Prostate gland (tissue), 2 donors: ENCODE results near the gene PALLD. TPM values are rescaled to one million over a fixed set of nuclear protein-coding genes. Genes with fewer than 3 reads are reported as not detected.

Source experiments
- DNase-seq: peaks from one replicate; pipeline ENCODE4 v3.0.0-alpha.2; 2019; ENCODE audit warnings: low spot score
- H3K27ac ChIP-seq, 2 donors: fragments of 200-600 bp; sonication (generic); 2 replicates each; pipeline ENCODE4 v1.5.1; 2017 to 2019
- H3K27me3 ChIP-seq: fragments of 200-600 bp; sonication (generic); replicated peaks from 2 replicates; pipeline ENCODE4 v1.5.1; 2019; ENCODE audit not compliant: insufficient read depth
- H3K36me3 ChIP-seq, 2 donors: fragments of 200-600 bp; sonication (generic); 1 replicate in 1 of 2; 2 replicates in 1 of 2; pipeline versions ENCODE4 v1.5.1 to v1.8.1; 2017 to 2019
- H3K4me1 ChIP-seq: fragments of 200-600 bp; sonication (generic); replicated peaks from 2 replicates; pipeline ENCODE4 v1.5.1; 2019
- H3K4me3 ChIP-seq, 2 donors: fragments of 200-600 bp; sonication (generic); 2 replicates each; pipeline ENCODE4 v1.5.1; 2017 to 2019
- H3K9me3 ChIP-seq: fragments of 200-600 bp; sonication (generic); 2 replicates; pipeline ENCODE4 v1.5.1; 2017
- CTCF ChIP-seq, 4 experiments: fragments of 200-600 bp in 2 of 4; fragments of 450-650 bp in 2 of 4; sonication (generic) in 2 of 4; IDR thresholded peaks; 1 replicate in 3 of 4; 2 replicates in 1 of 4; pipeline ENCODE4 v1.5.1; 2016 to 2019; ENCODE audit warnings: antibody characterized with exemption in 4 of 4, mild to moderate bottlenecking in 2 of 4, moderate library complexity in 2 of 4
- POLR2A ChIP-seq: fragments of 450-650 bp; IDR thresholded peaks from one replicate; pipeline ENCODE4 v1.6.1; 2016; ENCODE audit warnings: antibody characterized with exemption, mild to moderate bottlenecking
- POLR2AphosphoS5 ChIP-seq: sonication (generic); formaldehyde crosslinking; IDR thresholded peaks from one replicate; pipeline ENCODE4 v1.6.1; 2017; ENCODE audit warnings: antibody characterized with exemption
- WGBS: methylation state at CpG from one replicate; pipeline ENCODE4 v1.1.5; 2018; 5-methylcytosine and 5-hydroxymethylcytosine counted together
- intact Hi-C: fragments of 100-400 bp; cut with DNase I; formaldehyde crosslinking; loops from one replicate; pipeline ENCODE4 v1.14.2; 2022
- total RNA-seq, 2 donors: library from RNA; depleted of rRNA; stranded (reverse); fragments of >200 nt; gene quantifications; one replicate each; pipeline ENCODE4 v1.1.0, GENCODE V29; 2016

The PALLD gene
- total RNA-seq, 2 donors from 2014 or later = 252 TPM

GRCh38 chr4:168919706-168920324 is 423.0 kb downstream of the PALLD start:
- H3K27me3 ChIP-seq = no peaks in the 10 kb centered on the region
- no peaks in the 10 kb centered on the region for H3K36me3 ChIP-seq
- WGBS = 36% methylated on average over 4 of the region's 4 CpGs
- H3K4me3 ChIP-seq = no peak overlapping the region
- intact Hi-C loops = loop anchor here (5.0 kb wide), 4 partner anchors 38 to 333 kb away; no protein-coding TSS in a partner anchor
- H3K4me1 ChIP-seq = no peaks in the 10 kb centered on the region
- no peak for DNase-seq
- TF ChIP-seq CTCF (IDR thresholded peaks at IDR 0.05) (no peak), POLR2AphosphoS5 (peak; percentile 55)
- no peaks in the 10 kb centered on the region for H3K9me3 ChIP-seq
- H3K27ac ChIP-seq = peak overlapping the region; percentile 3 to 44

- H3K9me3 ChIP-seq = no peaks in the 10 kb centered on the region
- TF ChIP-seq POLR2A (no peak), POLR2AphosphoS5 (no peak), CTCF (IDR thresholded peaks at IDR 0.05) (no peak)
- no peaks in the 10 kb centered on the region for H3K36me3 ChIP-seq
- no peak for DNase-seq
- intact Hi-C loops = loop anchor here (5.0 kb wide), 3 partner anchors 87 to 333 kb away; no protein-coding TSS in a partner anchor
- WGBS = 18% methylated on average over 6 of the region's 6 CpGs
- H3K27ac ChIP-seq = peak overlapping the region; percentile 3 to 44
- H3K4me3 ChIP-seq = no peak overlapping the region
- H3K4me1 ChIP-seq = no peaks in the 10 kb centered on the region
- no peaks in the 10 kb centered on the region for H3K27me3 ChIP-seq
These were observed 423.7 kb downstream of the PALLD start for GRCh38 chr4:168920441-168921065.

GRCh38 chr4:168923526-168924194 is 426.8 kb downstream of the PALLD start:
- TF ChIP-seq CTCF (IDR thresholded peaks at IDR 0.05) = peak; percentile 45 to 80 (median 72)
- TF ChIP-seq POLR2A = no peak
- no peak for TF ChIP-seq POLR2AphosphoS5
- intact Hi-C loops = loop anchor here (5.0 kb wide), 3 partner anchors 84 to 336 kb away; no protein-coding TSS in a partner anchor
- no peak overlapping the region for H3K4me3 ChIP-seq

DNA sequence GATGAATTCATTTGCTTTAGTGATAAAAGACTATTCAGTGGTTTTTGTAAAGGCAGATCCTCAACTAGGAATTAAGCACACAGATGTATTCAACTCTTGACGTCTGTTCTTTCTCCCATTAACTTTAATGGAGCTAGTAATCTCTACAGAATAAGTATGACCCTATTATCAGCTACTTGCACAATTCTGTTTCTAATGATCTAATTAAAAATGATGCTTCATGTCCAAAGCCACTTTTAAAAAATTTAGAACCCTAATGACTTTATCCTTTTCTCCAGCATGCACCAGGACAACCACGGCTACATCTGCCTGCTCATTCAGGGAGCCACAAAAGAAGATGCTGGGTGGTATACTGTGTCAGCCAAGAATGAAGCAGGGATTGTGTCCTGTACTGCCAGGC is 427.8 kb downstream of the PALLD start:
- no peak for TF ChIP-seq POLR2A
- TF ChIP-seq POLR2AphosphoS5 = no peak
- no peak for TF ChIP-seq CTCF (IDR thresholded peaks at IDR 0.05)
- H3K27ac ChIP-seq = no peak overlapping the region
- DNase-seq = no peak
- H3K9me3 ChIP-seq = no peaks in the 10 kb centered on the region
- no peak overlapping the region for H3K4me3 ChIP-seq
- 78% methylated on average over 2 of the region's 2 CpGs for WGBS
- peaks cover 0 to 5% of the 10 kb centered on the region in 2 donors for H3K36me3 ChIP-seq
- no peaks in the 10 kb centered on the region for H3K27me3 ChIP-seq
- intact Hi-C loops = loop anchor here (5.0 kb wide), 4 partner anchors 83 to 563 kb away; no protein-coding TSS in a partner anchor
- no peaks in the 10 kb centered on the region for H3K4me1 ChIP-seq

More at GRCh38 chr4:168923526-168924194, 426.8 kb downstream of the PALLD start:
- peaks cover 0 to 5% of the 10 kb centered on the region in 2 donors for H3K36me3 ChIP-seq
- no peaks in the 10 kb centered on the region for H3K4me1 ChIP-seq
- no peaks in the 10 kb centered on the region for H3K27me3 ChIP-seq
- 19% methylated on average over 3 of the region's 3 CpGs for WGBS
- no peak overlapping the region for H3K27ac ChIP-seq
- peak; percentile 55 for DNase-seq
- H3K9me3 ChIP-seq = no peaks in the 10 kb centered on the region
